ENCODE results near the gene GMIP. TPM values are rescaled to one million over a fixed set of nuclear protein-coding genes. Genes with fewer than 3 reads are reported as not detected.

The GMIP gene
- total RNA-seq, 1 donor from 2014 or later = 32.4 TPM

- peaks cover 18% of the 10 kb centered on the region for H3K36me3 ChIP-seq (ENCODE audit: insufficient read depth, low read length)
- no peak overlapping the region for H3K4me3 Mint-ChIP-seq (ENCODE audit: unreplicated experiment)
Observed at GRCh38 chr19:19679176-19680073, 36.0 kb upstream of the GMIP start.

GRCh38 chr19:19677579-19677978 lies 34.1 kb upstream of the GMIP start:
- Histone ChIP-seq H3K79me2 (ENCODE audit: insufficient read depth, low read length) (no peaks in the 10 kb centered on the region), H3K4me2 (ENCODE audit: low read length) (no peak overlapping the region), H4K20me1 (ENCODE audit: insufficient read depth, low read length) (no peaks in the 10 kb centered on the region), H3K36me3 (ENCODE audit: insufficient read depth, low read length) (peaks cover 18% of the 10 kb centered on the region), H3K27me3 (ENCODE audit: insufficient read depth, low read length) (no peaks in the 10 kb centered on the region), H3K4me3 (ENCODE audit: insufficient read depth, low read depth, low read length) (no peak overlapping the region), H2AFZ (ENCODE audit: low read depth, low read length) (no peak overlapping the region), H3K9me3 (ENCODE audit: insufficient read depth, low read depth, low read length) (peaks cover 39% of the 10 kb centered on the region), H3K27ac (ENCODE audit: low read depth, low read length) (no peak overlapping the region), H3K4me1 (ENCODE audit: insufficient read depth, low read length) (no peaks in the 10 kb centered on the region), H3K9ac (ENCODE audit: low read length) (no peak overlapping the region)
- peaks cover 71% of the 10 kb centered on the region for H3K36me3 Mint-ChIP-seq (ENCODE audit: low read depth, unreplicated experiment)
- FAIRE-seq (no peak), DNase-seq (ENCODE audit: low read depth) (no peak)
- H3K27me3 Mint-ChIP-seq (ENCODE audit: low read depth, unreplicated experiment) = no peaks in the 10 kb centered on the region
- TF ChIP-seq CTCF (IDR thresholded peaks at IDR 0.05; ENCODE audit: insufficient read depth, low read depth, low read length) (no peak), EZH2 (IDR thresholded peaks at IDR 0.05; ENCODE audit: insufficient read depth, low read length) (no peak)
- H3K4me1 Mint-ChIP-seq (ENCODE audit: low read depth, unreplicated experiment) = no peaks in the 10 kb centered on the region
- peak overlapping the region; percentile 50 for H3K4me3 Mint-ChIP-seq (ENCODE audit: unreplicated experiment)
- no peak overlapping the region for H3K27ac Mint-ChIP-seq (ENCODE audit: unreplicated experiment)
- H3K9me3 Mint-ChIP-seq (ENCODE audit: unreplicated experiment) = peaks cover 64% of the 10 kb centered on the region

More at GRCh38 chr19:19679176-19680073, 36.0 kb upstream of the GMIP start:
- Histone ChIP-seq H3K4me1 (ENCODE audit: insufficient read depth, low read length) (no peaks in the 10 kb centered on the region), H3K79me2 (ENCODE audit: insufficient read depth, low read length) (no peaks in the 10 kb centered on the region), H3K4me2 (ENCODE audit: low read length) (no peak overlapping the region), H4K20me1 (ENCODE audit: insufficient read depth, low read length) (no peaks in the 10 kb centered on the region), H3K27me3 (ENCODE audit: insufficient read depth, low read length) (no peaks in the 10 kb centered on the region), H3K4me3 (ENCODE audit: insufficient read depth, low read depth, low read length) (no peak overlapping the region), H3K27ac (ENCODE audit: low read depth, low read length) (no peak overlapping the region), H3K9ac (ENCODE audit: low read length) (no peak overlapping the region), H3K9me3 (ENCODE audit: insufficient read depth, low read depth, low read length) (peaks cover 41% of the 10 kb centered on the region), H2AFZ (ENCODE audit: low read depth, low read length) (no peak overlapping the region)
- Mint-ChIP-seq H3K36me3 (ENCODE audit: low read depth, unreplicated experiment) (peaks cover 74% of the 10 kb centered on the region), H3K4me1 (ENCODE audit: low read depth, unreplicated experiment) (no peaks in the 10 kb centered on the region), H3K27ac (ENCODE audit: unreplicated experiment) (no peak overlapping the region), H3K9me3 (ENCODE audit: unreplicated experiment) (peaks cover 75% of the 10 kb centered on the region), H3K27me3 (ENCODE audit: low read depth, unreplicated experiment) (no peaks in the 10 kb centered on the region)
- TF ChIP-seq CTCF (IDR thresholded peaks at IDR 0.05; ENCODE audit: insufficient read depth, low read depth, low read length) (no peak), EZH2 (IDR thresholded peaks at IDR 0.05; ENCODE audit: insufficient read depth, low read length) (no peak)
- DNase-seq (ENCODE audit: low read depth) = no peak
- FAIRE-seq = no peak

DNA sequence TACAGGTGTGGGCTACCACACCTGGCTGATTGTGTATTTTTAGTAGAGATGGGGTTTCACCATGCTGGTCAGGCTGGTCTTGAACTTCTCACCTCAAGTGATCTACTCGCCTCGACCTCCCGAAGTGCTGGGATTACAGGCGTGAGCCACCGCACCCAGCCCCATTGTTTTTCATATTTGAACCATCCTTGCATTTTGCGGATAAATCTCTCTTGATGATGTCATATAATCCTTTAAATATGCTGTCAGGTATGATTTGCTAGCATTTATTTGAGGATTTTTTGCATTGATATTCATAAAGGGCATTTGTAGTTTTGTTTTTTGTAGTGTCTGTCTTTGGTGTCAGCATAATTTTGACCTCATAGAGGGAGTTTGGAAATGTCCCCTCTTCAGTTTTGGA lies 30.9 kb upstream of the GMIP start:
- no peak for TF ChIP-seq EZH2 (IDR thresholded peaks at IDR 0.05; ENCODE audit: insufficient read depth, low read length)
- TF ChIP-seq CTCF (IDR thresholded peaks at IDR 0.05; ENCODE audit: insufficient read depth, low read depth, low read length) = no peak
- DNase-seq (ENCODE audit: low read depth) (no peak), FAIRE-seq (no peak)
- H4K20me1 ChIP-seq (ENCODE audit: insufficient read depth, low read length) = no peaks in the 10 kb centered on the region
- no peaks in the 10 kb centered on the region for H3K27me3 ChIP-seq (ENCODE audit: insufficient read depth, low read length)
- H2AFZ ChIP-seq (ENCODE audit: low read depth, low read length) = no peak overlapping the region
- no peak overlapping the region for H3K4me3 Mint-ChIP-seq (ENCODE audit: unreplicated experiment)
- H3K79me2 ChIP-seq (ENCODE audit: insufficient read depth, low read length) = peaks cover 14% of the 10 kb centered on the region
- H3K9me3 Mint-ChIP-seq (ENCODE audit: unreplicated experiment) = peaks cover 36% of the 10 kb centered on the region
- peaks cover 51% of the 10 kb centered on the region for H3K36me3 Mint-ChIP-seq (ENCODE audit: low read depth, unreplicated experiment)
- H3K4me2 ChIP-seq (ENCODE audit: low read length) = no peak overlapping the region
- H3K9ac ChIP-seq (ENCODE audit: low read length) = no peak overlapping the region
- H3K36me3 ChIP-seq (ENCODE audit: insufficient read depth, low read length) = peaks cover 7% of the 10 kb centered on the region
- no peaks in the 10 kb centered on the region for H3K27me3 Mint-ChIP-seq (ENCODE audit: low read depth, unreplicated experiment)
- H3K27ac Mint-ChIP-seq (ENCODE audit: unreplicated experiment) = no peak overlapping the region
- no peak overlapping the region for H3K4me3 ChIP-seq (ENCODE audit: insufficient read depth, low read depth, low read length)
- H3K4me1 Mint-ChIP-seq (ENCODE audit: low read depth, unreplicated experiment) = no peaks in the 10 kb centered on the region
- H3K9me3 ChIP-seq (ENCODE audit: insufficient read depth, low read depth, low read length) = peaks cover 20% of the 10 kb centered on the region
- H3K4me1 ChIP-seq (ENCODE audit: insufficient read depth, low read length) = peaks cover 8% of the 10 kb centered on the region
- H3K27ac ChIP-seq (ENCODE audit: low read depth, low read length) = no peak overlapping the region

Measured in astrocyte (in vitro differentiated cells and primary cell).